Measurements from ENCODE around the gene ACYP2.

GRCh38 chr2:54348646-54349045 is 233.2 kb downstream of the ACYP2 start:
- TF ChIP-seq, protein P1, sequence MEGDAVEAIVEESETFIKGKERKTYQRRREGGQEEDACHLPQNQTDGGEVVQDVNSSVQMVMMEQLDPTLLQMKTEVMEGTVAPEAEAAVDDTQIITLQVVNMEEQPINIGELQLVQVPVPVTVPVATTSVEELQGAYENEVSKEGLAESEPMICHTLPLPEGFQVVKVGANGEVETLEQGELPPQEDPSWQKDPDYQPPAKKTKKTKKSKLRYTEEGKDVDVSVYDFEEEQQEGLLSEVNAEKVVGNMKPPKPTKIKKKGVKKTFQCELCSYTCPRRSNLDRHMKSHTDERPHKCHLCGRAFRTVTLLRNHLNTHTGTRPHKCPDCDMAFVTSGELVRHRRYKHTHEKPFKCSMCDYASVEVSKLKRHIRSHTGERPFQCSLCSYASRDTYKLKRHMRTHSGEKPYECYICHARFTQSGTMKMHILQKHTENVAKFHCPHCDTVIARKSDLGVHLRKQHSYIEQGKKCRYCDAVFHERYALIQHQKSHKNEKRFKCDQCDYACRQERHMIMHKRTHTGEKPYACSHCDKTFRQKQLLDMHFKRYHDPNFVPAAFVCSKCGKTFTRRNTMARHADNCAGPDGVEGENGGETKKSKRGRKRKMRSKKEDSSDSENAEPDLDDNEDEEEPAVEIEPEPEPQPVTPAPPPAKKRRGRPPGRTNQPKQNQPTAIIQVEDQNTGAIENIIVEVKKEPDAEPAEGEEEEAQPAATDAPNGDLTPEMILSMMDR (IDR thresholded peaks at IDR 0.05; ENCODE audit: low read depth, low read length), result no peak
- TF ChIP-seq POLR2A (IDR thresholded peaks at IDR 0.05; ENCODE audit: extremely low read depth, insufficient read length), result no peak
- TF ChIP-seq, protein P2, sequence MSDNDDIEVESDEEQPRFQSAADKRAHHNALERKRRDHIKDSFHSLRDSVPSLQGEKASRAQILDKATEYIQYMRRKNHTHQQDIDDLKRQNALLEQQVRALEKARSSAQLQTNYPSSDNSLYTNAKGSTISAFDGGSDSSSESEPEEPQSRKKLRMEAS (IDR thresholded peaks at IDR 0.05; ENCODE audit: low read depth, low read length), result no peak
- TF ChIP-seq MYC (IDR thresholded peaks at IDR 0.05; ENCODE audit: low read depth, low read length), result no peak

Data from NB4 (cell line).